ENCODE measurements around the gene SDC4.

The SDC4 gene

GRCh38 chr20:45293041-45294002, 54.9 kb downstream of the SDC4 start:
- peak; percentile 29 for DNase-seq

- no peak for DNase-seq
These were observed 55.9 kb downstream of the SDC4 start for GRCh38 chr20:45292343-45292742.

- no peak for DNase-seq
These were observed 56.7 kb downstream of the SDC4 start for GRCh38 chr20:45291526-45291925.

GRCh38 chr20:45290677-45291355, 57.4 kb downstream of the SDC4 start:
- DNase-seq, result peak; percentile 58

- no peak for DNase-seq
These were observed 58.1 kb downstream of the SDC4 start for GRCh38 chr20:45289942-45290676.

GRCh38 chr20:45288860-45289259, 59.4 kb downstream of the SDC4 start:
- no peak for DNase-seq

- no peak for DNase-seq
These were observed 59.8 kb downstream of the SDC4 start for GRCh38 chr20:45288376-45288775.

GRCh38 chr20:45283551-45284057, 64.6 kb downstream of the SDC4 start:
- DNase-seq, result no peak

GRCh38 chr20:45282700-45283550, 65.3 kb downstream of the SDC4 start:
- DNase-seq, result no peak

- no peak for DNase-seq
These were observed 68.2 kb downstream of the SDC4 start for GRCh38 chr20:45279992-45280391.

- DNase-seq, result no peak
These were observed 72.9 kb downstream of the SDC4 start for GRCh38 chr20:45275338-45275737.

Data from HCEC 1CT (cell line).